RWPE1 (cell line): ENCODE data around the gene IGSF6.

Experiments
- CTCF ChIA-PET: fragments of 350-600 bp; sonication (Branson Sonifier 250); formaldehyde crosslinking; extraction: SDS; loops from one replicate; lab custom pipeline; 2021; lab: Yijun Ruan, JAX
- POLR2A ChIA-PET: fragments of 400-600 bp; formaldehyde crosslinking; extraction: SDS; loops from one replicate; lab custom pipeline; 2020; ENCODE audit warnings: antibody characterized with exemption; ENCODE audit not compliant: low non-redundant PET; lab: Yijun Ruan, JAX
- DNase-seq: peaks from one replicate; pipeline ENCODE4 v3.0.0; 2012; ENCODE audit warnings: low spot score
- H3K27ac ChIP-seq: fragments of 450-650 bp; 2 replicates; pipeline ENCODE4 v1.5.1; 2017
- TF ChIP-seq, protein P1 (sequence below): fragments of 450-650 bp; conservative IDR thresholded peaks from 2 replicates; pipeline ENCODE4 v1.5.1; 2017; ENCODE audit warnings: low read depth, mild to moderate bottlenecking

The IGSF6 gene

DNA sequence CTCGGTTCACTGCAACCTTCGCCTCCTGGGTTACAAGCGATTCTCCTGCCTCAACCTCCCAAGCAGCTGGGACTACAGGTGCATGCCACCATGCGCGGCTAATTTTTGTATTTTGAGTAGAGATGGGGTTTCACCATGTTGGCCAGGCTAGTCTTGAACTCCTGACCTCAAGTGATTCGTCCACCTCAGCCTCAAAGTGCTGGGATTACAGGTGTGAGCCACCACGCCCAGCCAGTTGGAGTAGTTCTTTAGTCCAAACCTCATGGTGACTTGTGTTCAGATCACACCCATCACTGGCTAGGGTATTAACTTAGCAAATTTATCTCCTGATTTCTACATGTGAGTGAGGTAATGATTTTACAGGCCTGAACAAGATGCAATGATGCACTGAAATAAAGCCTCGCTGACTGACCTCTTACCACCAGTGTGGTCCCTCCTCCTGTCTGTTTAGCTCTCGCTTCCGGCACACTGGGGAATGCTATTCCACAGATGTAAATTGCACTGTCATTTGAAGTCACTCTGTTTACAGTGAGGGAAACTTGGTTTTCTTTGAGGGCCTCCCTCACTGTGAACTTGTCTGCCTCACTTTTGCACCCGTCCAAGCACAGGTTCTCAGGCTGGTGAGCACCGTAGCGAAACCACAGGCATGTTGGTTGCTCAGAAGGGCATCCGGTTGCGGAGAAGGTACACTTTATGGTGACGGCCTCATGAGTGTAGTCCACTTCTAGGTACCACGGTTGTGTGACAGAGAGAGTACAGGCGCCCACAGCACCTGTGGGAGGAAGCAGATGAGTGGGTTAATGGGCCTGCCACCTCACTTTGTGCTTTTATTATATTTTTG is 5.5 kb downstream of the IGSF6 start:
- ChIA-PET CTCF (interaction anchor here (2.0 kb wide), 1 partner anchor 10 kb away, joined by 8 read pairs; no protein-coding TSS in a partner anchor), POLR2A (no interaction called here)
- no peak overlapping the region for H3K27ac ChIP-seq
- TF ChIP-seq, protein P1, sequence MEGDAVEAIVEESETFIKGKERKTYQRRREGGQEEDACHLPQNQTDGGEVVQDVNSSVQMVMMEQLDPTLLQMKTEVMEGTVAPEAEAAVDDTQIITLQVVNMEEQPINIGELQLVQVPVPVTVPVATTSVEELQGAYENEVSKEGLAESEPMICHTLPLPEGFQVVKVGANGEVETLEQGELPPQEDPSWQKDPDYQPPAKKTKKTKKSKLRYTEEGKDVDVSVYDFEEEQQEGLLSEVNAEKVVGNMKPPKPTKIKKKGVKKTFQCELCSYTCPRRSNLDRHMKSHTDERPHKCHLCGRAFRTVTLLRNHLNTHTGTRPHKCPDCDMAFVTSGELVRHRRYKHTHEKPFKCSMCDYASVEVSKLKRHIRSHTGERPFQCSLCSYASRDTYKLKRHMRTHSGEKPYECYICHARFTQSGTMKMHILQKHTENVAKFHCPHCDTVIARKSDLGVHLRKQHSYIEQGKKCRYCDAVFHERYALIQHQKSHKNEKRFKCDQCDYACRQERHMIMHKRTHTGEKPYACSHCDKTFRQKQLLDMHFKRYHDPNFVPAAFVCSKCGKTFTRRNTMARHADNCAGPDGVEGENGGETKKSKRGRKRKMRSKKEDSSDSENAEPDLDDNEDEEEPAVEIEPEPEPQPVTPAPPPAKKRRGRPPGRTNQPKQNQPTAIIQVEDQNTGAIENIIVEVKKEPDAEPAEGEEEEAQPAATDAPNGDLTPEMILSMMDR, result no peak
- DNase-seq, result no peak

DNA sequence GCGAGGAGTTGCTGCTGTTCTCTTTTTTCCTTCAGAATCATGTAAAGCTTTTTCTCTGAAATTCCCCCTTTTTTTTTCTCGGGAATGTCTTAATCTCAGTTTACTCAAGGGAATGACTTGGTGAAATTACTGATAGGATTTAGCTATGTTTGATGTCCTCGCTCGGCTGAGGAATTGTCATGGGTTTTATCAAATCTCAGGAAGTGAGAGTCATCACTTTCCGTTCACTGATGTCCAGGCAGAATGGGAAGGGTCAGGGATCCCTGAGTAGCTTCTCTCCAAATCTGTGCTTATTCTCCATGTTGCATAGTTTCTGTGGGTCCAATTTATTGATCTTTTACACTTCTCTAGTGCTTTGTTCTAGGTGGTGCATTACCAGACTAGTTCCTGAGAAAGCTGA is 6.3 kb downstream of the IGSF6 start:
- TF ChIP-seq, protein P1, result no peak
- no peak overlapping the region for H3K27ac ChIP-seq
- ChIA-PET CTCF (interaction anchor here (2.0 kb wide), 1 partner anchor 11 kb away, joined by 8 read pairs; no protein-coding TSS in a partner anchor), POLR2A (no interaction called here)
- DNase-seq, result no peak

DNA sequence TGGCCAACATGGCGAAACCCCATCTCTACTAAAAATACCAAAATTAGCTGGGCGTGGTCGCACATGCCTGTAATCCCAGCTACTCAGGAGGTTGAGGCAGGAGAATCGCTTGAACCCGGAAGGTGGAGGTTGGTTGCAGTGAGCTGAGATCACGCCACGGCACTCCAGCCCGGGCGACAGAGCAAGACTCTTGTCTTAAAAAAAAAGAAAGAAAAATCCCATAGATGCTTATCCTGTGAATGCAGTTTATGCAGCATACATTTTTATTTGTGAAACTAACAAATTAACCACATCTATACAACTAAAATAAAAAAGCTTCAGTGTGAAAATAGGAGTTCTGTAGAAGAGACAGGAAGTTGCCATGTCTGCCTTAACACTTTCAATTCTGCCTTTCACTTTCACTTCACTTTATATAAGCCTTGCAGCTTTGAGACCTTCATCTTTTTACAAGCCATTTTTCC is 7.1 kb downstream of the IGSF6 start:
- H3K27ac ChIP-seq, result no peak overlapping the region
- ChIA-PET POLR2A (no interaction called here), CTCF (interaction anchor here (2.0 kb wide), 1 partner anchor 12 kb away, joined by 8 read pairs; no protein-coding TSS in a partner anchor)
- no peak for DNase-seq
- TF ChIP-seq, protein P1, result no peak

- ChIA-PET CTCF (no interaction called here), POLR2A (no interaction called here)
- TF ChIP-seq, protein P1, result no peak
- no peak for DNase-seq
- H3K27ac ChIP-seq, result no peak overlapping the region
Observed at GRCh38 chr16:21644674-21645073, 7.7 kb downstream of the IGSF6 start.

GRCh38 chr16:21643785-21644184 is 8.6 kb downstream of the IGSF6 start:
- no peak for DNase-seq
- H3K27ac ChIP-seq, result no peak overlapping the region
- CTCF ChIA-PET, result interaction anchor here (0.9 to 5.0 kb wide), 2 partner anchors 13 to 15 kb away, joined by 6 to 23 read pairs; no protein-coding TSS in a partner anchor
- POLR2A ChIA-PET, result no interaction called here
- TF ChIP-seq, protein P1, result no peak

GRCh38 chr16:21642861-21643260 is 9.5 kb downstream of the IGSF6 start:
- TF ChIP-seq, protein P1, result no peak
- H3K27ac ChIP-seq, result no peak overlapping the region
- POLR2A ChIA-PET, result no interaction called here
- no peak for DNase-seq
- CTCF ChIA-PET, result interaction anchor here (1.1 to 5.0 kb wide), 2 partner anchors 14 to 59 kb away, joined by 4 to 23 read pairs; no protein-coding TSS in a partner anchor
